Measurements from ENCODE around the gene CROCC2. TPM values are rescaled to one million over a fixed set of nuclear protein-coding genes. Genes with fewer than 3 reads are reported as not detected.

The CROCC2 gene
- polyA plus RNA-seq, 1 of the 3 experiments (the other 2 are of a cell fraction) = not detected

- peak; percentile 50 for DNase-seq
- H3K4me3 ChIP-seq (ENCODE audit: low read depth in 2 of 2, low read length in 1 of 2) = no peak overlapping the region
- peaks cover 0 to 44% of the 10 kb centered on the region in 2 experiments; a peak in 1 of 4 replicates for H3K4me1 ChIP-seq (ENCODE audit: control insufficient read depth in 1 of 2, insufficient read depth in 2 of 2, low read depth in 1 of 2, low read length in 1 of 2)
- no peak overlapping the region for H3K4me2 ChIP-seq
- H3K9me3 ChIP-seq = no peaks in the 10 kb centered on the region
- CTCF ChIA-PET = interaction anchor here (1.0 kb wide), 1 partner anchor 48 kb away, joined by 3 read pairs; no protein-coding TSS in a partner anchor
- H3K9ac ChIP-seq = no peak overlapping the region
- no peaks in the 10 kb centered on the region for H3K27me3 ChIP-seq (ENCODE audit: insufficient read depth)
- H3F3A ChIP-seq (replicated peaks; ENCODE audit: insufficient read depth) = no peaks in the 10 kb centered on the region
- no peaks in the 10 kb centered on the region for H3K79me2 ChIP-seq (ENCODE audit: insufficient read depth)
- 68% methylated on average over 12 of the region's 12 CpGs for WGBS (ENCODE audit: low lambda C conversion rate)
- H3K27ac ChIP-seq (ENCODE audit: low read depth in 2 of 2, low read length in 1 of 2) = no peak overlapping the region
- no peak overlapping the region for H2AFZ ChIP-seq (ENCODE audit: low read depth)
- H3K36me3 ChIP-seq (replicated peaks in 1 of 2; ENCODE audit: control insufficient read depth in 1 of 2, insufficient read depth in 2 of 2, low read length in 1 of 2) = no peaks in the 10 kb centered on the region
- no peaks in the 10 kb centered on the region for H3K9me2 ChIP-seq
- H4K20me1 ChIP-seq (ENCODE audit: insufficient read depth) = no peaks in the 10 kb centered on the region
- POLR2A ChIA-PET = interaction anchor here (0.8 kb wide), 1 partner anchor 11 kb away, joined by 3 read pairs; no protein-coding TSS in a partner anchor
- TF ChIP-seq RXRA (IDR thresholded peaks at IDR 0.05; ENCODE audit: borderline replicate concordance, low read depth) (no peak), JUND (IDR thresholded peaks at IDR 0.05) (no peak), RFX5 (IDR thresholded peaks at IDR 0.05; ENCODE audit: low read length) (no peak), NRF1 (IDR thresholded peaks at IDR 0.05; ENCODE audit: low read depth, low read length) (no peak), TCF12 (IDR thresholded peaks at IDR 0.05) (no peak), RCOR1 (IDR thresholded peaks at IDR 0.05; ENCODE audit: low read length) (no peak)
These were observed 55.8 kb downstream of the CROCC2 start for GRCh38 chr2:240961910-240962299.

- Histone ChIP-seq H3K9me2 (no peaks in the 10 kb centered on the region), H3K9me3 (no peaks in the 10 kb centered on the region), H3K27ac (ENCODE audit: low read depth in 2 of 2, low read length in 1 of 2) (no peak overlapping the region; a peak in 1 of 4 replicates), H3K4me2 (no peak overlapping the region), H4K20me1 (ENCODE audit: insufficient read depth) (no peaks in the 10 kb centered on the region), H2AFZ (ENCODE audit: low read depth) (no peak overlapping the region), H3K4me3 (ENCODE audit: low read depth in 2 of 2, low read length in 1 of 2) (no peak overlapping the region), H3K9ac (no peak overlapping the region), H3K36me3 (replicated peaks in 1 of 2; ENCODE audit: control insufficient read depth in 1 of 2, insufficient read depth in 2 of 2, low read length in 1 of 2) (no peaks in the 10 kb centered on the region), H3K4me1 (ENCODE audit: control insufficient read depth in 1 of 2, insufficient read depth in 2 of 2, low read depth in 1 of 2, low read length in 1 of 2) (peaks cover 0 to 43% of the 10 kb centered on the region in 2 experiments; a peak in 1 of 4 replicates), H3F3A (replicated peaks; ENCODE audit: insufficient read depth) (no peaks in the 10 kb centered on the region), H3K27me3 (ENCODE audit: insufficient read depth) (no peaks in the 10 kb centered on the region), H3K79me2 (ENCODE audit: insufficient read depth) (no peaks in the 10 kb centered on the region)
- TF ChIP-seq, protein P1, sequence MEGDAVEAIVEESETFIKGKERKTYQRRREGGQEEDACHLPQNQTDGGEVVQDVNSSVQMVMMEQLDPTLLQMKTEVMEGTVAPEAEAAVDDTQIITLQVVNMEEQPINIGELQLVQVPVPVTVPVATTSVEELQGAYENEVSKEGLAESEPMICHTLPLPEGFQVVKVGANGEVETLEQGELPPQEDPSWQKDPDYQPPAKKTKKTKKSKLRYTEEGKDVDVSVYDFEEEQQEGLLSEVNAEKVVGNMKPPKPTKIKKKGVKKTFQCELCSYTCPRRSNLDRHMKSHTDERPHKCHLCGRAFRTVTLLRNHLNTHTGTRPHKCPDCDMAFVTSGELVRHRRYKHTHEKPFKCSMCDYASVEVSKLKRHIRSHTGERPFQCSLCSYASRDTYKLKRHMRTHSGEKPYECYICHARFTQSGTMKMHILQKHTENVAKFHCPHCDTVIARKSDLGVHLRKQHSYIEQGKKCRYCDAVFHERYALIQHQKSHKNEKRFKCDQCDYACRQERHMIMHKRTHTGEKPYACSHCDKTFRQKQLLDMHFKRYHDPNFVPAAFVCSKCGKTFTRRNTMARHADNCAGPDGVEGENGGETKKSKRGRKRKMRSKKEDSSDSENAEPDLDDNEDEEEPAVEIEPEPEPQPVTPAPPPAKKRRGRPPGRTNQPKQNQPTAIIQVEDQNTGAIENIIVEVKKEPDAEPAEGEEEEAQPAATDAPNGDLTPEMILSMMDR (IDR thresholded peaks at IDR 0.05) = no peak
- no peak for TF ChIP-seq RXRA (IDR thresholded peaks at IDR 0.05; ENCODE audit: borderline replicate concordance, low read depth)
- TF ChIP-seq TEAD4 (IDR thresholded peaks at IDR 0.05; ENCODE audit: borderline replicate concordance, insufficient read depth) = no peak
- TF ChIP-seq MXI1 (IDR thresholded peaks at IDR 0.05; ENCODE audit: low read depth, low read length) = no peak
- no peak for TF ChIP-seq FOXJ3 (CRISPR knock-in tag; IDR thresholded peaks at IDR 0.05)
- TF ChIP-seq MEF2A (IDR thresholded peaks at IDR 0.05; ENCODE audit: borderline replicate concordance, low read depth) = no peak
- TF ChIP-seq SMC3 (IDR thresholded peaks at IDR 0.05; ENCODE audit: low read depth, low read length) = no peak
- TF ChIP-seq, protein P2, sequence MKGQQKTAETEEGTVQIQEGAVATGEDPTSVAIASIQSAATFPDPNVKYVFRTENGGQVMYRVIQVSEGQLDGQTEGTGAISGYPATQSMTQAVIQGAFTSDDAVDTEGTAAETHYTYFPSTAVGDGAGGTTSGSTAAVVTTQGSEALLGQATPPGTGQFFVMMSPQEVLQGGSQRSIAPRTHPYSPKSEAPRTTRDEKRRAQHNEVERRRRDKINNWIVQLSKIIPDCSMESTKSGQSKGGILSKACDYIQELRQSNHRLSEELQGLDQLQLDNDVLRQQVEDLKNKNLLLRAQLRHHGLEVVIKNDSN (IDR thresholded peaks at IDR 0.05; ENCODE audit: borderline replicate concordance, low read depth) = no peak
- no peak for TF ChIP-seq MAX (IDR thresholded peaks at IDR 0.05; ENCODE audit: low read depth)
- no peak for TF ChIP-seq REST (IDR thresholded peaks at IDR 0.05; ENCODE audit: low read depth, low read length)
- TF ChIP-seq RCOR1 (IDR thresholded peaks at IDR 0.05; ENCODE audit: low read length) = no peak
- TF ChIP-seq POLR2AphosphoS5 (IDR thresholded peaks at IDR 0.05; ENCODE audit: low read depth, low read length) = no peak
- no peak for TF ChIP-seq NFIC (IDR thresholded peaks at IDR 0.05; ENCODE audit: borderline replicate concordance)
- no peak for TF ChIP-seq GABPA (IDR thresholded peaks at IDR 0.05; ENCODE audit: low read depth)
- no peak for TF ChIP-seq ELF1 (IDR thresholded peaks at IDR 0.05)
- TF ChIP-seq EZH2phosphoT487 (IDR thresholded peaks at IDR 0.05; ENCODE audit: borderline replicate concordance, low read depth) = no peak
- ChIA-PET CTCF (interaction anchor here (1.0 kb wide), 1 partner anchor 49 kb away, joined by 3 read pairs; no protein-coding TSS in a partner anchor), POLR2A (interaction anchor here (0.8 kb wide), 1 partner anchor 11 kb away, joined by 3 read pairs; no protein-coding TSS in a partner anchor)
- peak; percentile 58 for DNase-seq
- WGBS (ENCODE audit: low lambda C conversion rate) = 58% methylated on average over 23 of the region's 29 CpGs
These were observed 56.3 kb downstream of the CROCC2 start for GRCh38 chr2:240962300-240963064.
